DMS53 treated with DMSO at 0.1 percent for 48 hours (cell line): ENCODE results near the gene CENPB.

ENCODE experiments used
- DNase-seq: peaks from one replicate; lab custom pipeline; 2025; ENCODE audit not compliant: unreplicated experiment; lab: John Stamatoyannopoulos, UW

CENPB gene

DNA sequence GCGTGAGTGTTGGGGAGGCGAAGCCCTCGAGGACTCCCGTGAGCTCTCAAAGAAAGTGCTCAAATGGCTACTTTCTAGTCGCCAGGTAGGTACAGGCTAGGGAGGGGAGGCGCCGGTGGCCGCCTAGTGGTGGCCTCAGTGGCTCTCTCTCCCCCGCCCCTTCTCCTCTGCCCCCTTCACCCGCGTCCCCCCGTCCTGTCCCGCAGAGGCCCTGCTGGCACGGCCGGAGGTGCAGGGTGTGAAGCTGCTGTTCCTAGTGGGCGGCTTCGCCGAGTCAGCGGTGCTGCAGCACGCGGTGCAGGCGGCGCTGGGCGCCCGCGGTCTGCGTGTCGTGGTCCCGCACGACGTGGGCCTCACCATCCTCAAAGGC is 35.2 kb downstream of the CENPB start:
- no peak for DNase-seq

DNA sequence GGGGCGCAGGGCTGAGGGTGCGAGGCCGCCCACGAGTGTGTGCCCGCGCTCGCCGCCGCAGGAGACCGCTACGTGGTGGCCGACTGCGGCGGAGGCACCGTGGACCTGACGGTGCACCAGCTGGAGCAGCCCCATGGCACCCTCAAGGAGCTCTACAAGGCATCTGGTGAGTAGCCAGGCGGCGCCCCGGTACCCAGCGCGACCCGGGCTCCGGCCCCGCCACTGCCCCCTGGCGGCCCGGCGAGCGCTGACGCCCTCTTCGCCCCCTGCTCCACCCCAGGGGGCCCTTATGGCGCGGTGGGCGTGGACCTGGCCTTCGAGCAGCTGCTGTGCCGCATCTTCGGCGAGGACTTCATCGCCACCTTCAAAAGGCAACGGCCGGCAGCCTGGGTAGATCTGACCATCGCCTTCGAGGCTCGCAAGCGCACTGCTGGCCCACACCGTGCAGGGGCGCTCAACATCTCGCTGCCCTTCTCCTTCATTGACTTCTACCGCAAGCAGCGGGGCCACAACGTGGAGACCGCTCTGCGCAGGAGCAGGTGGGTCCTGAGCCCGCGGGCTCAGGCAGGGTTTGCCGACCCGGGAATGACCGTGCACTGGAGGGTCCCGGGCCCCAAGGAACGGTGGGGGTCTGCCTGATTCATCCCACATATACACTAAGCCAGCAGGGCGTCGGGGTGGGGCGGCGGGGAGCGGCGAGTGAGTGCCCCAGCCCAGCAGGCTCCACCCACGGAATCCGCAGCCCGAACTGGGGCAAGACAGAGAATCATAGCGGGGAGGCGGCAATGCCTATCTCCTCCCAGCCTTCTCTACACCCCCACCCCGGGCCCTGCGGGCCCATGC is 36.6 kb downstream of the CENPB start:
- DNase-seq: peak; percentile 71

DNA sequence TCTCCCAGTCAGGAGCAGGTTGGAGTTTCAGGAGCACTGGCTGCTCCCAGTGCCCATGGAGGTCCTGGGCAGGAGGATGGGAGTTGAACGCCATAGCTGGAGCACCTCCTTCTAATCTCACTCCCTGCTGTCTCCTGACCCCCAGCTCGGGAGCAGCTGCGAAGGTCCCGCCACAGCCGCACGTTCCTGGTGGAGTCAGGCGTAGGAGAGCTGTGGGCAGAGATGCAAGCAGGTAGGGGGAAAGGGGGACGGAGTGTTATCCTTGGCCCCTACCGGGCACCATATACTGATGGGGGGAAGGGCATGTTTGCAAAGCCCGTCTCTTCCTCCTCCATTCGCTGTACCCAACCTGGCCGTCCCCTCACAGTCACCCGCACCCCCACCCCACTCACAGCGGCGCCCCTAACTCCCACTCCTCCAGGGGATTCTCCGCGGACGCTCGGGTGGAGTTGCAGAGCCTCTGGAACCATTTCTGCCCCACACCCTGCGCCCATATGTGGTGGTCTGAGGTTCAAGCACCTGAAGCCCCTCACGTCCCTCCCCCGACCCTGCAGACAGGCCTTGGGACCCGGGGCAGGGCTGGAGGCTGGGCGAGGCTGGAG is 37.4 kb downstream of the CENPB start:
- DNase-seq: no peak

DNA sequence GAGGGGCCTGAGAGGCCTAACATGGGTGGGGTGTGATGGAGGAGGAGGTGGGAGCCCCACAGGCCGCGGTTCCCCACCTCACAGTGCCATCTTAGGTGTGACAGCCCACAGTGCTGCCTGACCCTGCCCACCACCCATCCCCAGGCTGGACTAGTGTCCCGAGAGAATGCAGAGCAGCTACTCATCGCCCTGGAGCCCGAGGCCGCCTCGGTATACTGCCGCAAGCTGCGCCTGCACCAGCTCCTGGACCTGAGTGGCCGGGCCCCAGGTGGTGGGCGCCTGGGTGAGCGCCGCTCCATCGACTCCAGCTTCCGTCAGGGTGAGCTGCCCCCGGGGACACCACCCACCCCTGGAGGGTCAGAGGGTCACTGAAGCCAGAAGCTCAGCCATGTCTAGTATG is 38.5 kb downstream of the CENPB start:
- no peak for DNase-seq

DNA sequence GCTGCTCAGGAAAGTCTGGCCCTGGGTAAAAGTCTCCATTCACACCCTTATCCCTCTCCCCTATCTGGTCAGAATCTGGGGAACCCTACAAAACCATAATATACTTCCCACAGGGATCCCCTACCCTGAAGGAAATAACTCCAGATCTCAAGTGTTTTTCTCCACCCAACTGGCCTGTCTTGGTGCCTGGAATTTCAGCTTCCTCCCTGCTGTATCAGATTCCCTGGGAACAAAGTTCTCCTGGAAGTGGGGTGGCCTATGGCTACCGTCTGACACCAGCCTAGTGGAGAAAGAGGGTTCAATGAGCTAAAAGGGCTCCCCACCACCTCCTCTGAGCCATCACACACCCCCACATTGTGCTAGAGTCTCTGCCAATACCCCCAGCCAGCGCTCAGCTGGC is 39.1 kb downstream of the CENPB start:
- DNase-seq: no peak

DNA sequence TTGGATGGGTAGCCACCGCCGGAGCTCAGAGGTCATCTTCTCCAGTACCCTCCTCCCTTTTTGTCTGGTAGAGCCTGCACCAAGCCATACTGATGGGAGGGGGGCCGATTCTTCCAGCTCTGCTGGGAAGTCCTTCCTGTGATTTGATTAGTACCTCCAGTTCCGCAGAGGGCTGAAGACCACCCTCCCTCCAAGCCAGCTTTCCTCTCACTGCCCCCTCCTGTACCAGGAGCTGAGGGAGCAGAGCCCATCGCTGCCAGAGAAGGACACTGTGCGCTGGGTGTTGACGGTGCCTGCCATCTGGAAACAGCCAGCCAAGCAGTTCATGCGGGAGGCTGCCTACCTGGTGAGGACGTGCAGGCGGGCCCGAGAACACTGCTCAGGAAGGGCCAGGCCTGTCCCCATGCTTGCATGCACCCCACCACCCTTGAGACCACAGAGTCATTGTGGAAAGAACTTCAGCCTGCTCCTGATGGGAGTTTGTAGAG is 40.8 kb downstream of the CENPB start:
- DNase-seq: no peak

DNA sequence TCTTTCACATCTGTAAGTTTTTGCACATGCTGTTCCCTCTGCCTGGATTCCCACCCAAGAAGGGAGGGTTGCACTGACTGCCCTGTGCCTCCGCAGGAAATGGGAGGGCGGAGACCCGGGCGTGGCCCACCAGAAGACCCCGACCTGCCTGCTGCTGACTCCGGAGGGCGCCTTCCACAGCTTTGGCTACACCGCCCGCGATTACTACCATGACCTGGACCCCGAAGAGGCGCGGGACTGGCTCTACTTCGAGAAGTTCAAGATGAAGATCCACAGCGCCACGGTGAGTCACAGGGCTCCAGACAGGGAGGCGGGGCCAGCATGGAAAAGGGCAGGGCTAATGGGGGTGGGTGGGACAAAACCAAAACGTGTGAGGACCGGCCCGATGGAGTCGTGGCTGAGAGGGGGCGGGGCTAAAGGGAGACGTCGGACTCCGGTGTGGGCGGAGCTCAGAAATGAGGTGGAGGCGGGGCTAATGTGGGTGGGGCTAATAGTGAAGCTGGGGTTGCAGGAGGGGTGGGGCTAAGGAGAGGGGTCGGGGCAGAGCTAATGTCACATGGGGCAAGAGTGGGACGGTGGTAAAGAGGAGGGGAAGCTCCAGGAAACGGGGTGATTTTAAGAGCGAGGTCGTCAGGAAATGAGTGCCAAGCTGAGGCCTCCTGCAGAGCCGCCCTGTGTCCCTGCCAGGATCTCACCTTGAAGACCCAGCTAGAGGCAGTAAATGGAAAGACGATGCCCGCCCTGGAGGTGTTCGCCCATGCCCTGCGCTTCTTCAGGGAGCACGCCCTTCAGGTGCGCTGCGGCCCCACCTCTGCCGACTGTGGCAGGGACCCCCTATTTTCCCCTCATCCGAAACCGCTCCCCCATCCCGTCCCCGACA is 41.5 kb downstream of the CENPB start:
- peak; percentile 60 for DNase-seq

DNA sequence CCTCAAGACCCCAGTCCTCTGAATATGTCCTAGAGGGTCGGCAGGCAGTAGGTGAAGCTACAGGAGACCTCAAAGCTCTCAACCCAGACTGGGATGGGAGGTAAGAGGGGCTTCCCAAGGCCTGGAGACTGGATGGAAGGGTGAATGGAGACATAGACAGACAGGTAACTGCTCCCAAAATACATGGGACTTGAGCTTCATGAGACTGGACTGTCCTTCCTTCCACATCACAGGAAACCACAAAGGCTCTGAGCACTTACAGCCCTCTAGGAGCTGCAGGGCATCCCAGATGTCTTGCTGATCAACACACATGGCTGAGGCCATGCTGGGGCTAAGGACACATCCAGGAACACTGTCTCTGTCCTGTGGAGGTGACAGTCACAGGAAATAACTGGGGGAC is 42.5 kb downstream of the CENPB start:
- DNase-seq: no peak

DNA sequence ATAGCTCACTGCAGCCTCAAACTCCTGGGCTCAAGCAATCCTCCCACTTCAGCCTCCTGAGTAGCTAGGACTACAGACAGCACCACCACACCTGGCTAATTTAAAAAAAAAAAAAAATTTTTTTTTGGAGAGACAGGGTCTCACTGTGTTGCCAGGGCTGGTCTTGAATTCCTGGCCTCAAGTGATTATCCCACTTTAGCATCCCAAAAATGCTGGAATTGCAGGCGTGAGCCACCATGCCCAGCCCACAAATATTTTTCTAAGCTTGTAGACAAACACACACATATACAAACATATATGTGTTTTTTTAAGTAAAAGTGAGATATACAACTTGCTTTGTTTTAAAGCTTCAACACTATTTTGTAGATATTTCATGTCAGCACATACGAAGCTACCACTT is 43.3 kb downstream of the CENPB start:
- DNase-seq: no peak

DNA sequence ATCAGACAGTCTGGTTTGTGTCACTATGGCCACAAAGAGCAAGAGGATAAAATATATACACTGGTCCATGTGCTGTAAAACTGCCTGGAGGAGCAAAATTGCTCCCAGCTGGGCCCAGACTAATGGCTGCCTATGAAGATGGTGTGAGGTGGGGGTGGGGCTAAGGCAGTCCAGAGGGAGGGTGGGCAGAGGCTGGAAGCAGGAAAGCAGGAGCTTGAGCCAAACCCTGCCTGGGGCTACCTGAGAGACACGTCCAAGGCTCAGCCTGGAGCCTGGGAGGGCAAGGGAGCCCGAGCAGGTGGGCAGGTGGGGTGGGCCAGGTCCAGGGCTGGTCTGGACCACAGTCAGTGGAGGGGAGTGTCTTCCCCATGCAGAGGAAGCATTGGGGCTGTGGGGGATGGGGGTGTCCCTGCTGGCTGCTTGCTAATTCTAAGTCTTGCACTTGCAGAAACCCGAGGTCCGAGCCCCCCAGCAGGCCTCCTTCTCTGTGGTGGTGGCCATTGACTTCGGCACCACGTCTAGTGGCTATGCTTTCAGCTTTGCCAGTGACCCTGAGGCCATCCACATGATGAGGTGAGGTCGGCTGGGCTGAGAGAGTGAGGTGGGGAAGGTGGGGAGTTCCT is 44.6 kb downstream of the CENPB start:
- DNase-seq: no peak

DNA sequence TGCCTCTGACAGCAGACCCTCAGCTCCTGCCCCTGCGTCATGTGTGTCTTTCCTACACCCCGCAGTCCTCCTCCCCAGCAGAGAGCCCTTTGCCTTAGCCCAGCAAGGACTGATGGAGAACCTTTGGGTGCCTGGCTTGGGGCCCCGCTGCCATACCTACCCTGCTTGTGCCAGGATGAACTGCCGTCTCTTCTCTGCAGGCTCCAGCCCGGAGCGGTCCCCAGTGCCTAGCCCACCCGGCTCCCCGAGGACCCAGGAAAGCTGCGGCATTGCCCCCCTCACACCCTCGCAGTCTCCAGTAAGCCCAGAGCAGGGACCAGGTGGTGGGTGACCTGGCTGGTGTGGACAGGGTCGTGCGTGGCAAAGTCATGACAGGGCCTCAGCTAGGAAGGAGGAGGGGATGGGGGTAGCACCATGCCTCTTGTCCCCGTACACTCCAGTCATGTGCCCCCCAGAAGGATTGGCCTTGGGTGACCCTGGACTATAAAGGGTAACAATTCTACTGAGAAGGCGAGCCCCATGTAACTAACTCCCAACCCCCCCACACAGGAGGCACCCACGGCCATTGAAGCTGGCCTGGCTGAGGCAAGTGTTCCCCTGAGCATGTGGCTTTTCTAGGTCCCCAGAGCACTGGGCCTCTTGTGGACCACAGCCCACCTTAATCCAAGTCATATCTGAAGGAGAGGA is 45.8 kb downstream of the CENPB start:
- DNase-seq: no peak

DNA sequence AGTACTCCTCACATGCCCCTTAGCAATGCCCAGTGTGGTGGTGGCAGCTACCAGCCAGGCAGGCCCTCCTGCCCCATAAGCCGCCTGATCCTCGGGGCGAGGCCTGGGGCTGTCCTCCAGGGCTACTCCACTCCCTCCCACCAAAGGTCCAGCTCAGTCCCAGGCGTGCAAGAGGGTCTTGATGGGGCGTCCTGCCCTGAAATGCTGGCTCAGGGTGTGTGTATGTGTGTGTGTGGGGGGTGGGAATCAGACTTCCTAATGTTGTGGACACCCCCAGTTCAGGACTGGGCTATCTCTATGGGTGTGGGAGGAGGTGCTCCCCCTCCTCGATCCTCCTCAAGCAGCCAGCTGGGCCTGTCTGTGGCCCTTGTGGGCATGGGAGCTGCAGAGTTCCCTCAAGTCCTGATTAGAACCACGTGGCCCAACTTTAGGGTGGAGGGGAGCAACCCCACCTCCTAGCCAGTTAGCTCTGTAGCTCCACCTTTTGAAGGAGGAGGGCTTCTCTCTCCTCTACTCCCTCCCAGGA is 46.6 kb downstream of the CENPB start:
- no peak for DNase-seq

DNA sequence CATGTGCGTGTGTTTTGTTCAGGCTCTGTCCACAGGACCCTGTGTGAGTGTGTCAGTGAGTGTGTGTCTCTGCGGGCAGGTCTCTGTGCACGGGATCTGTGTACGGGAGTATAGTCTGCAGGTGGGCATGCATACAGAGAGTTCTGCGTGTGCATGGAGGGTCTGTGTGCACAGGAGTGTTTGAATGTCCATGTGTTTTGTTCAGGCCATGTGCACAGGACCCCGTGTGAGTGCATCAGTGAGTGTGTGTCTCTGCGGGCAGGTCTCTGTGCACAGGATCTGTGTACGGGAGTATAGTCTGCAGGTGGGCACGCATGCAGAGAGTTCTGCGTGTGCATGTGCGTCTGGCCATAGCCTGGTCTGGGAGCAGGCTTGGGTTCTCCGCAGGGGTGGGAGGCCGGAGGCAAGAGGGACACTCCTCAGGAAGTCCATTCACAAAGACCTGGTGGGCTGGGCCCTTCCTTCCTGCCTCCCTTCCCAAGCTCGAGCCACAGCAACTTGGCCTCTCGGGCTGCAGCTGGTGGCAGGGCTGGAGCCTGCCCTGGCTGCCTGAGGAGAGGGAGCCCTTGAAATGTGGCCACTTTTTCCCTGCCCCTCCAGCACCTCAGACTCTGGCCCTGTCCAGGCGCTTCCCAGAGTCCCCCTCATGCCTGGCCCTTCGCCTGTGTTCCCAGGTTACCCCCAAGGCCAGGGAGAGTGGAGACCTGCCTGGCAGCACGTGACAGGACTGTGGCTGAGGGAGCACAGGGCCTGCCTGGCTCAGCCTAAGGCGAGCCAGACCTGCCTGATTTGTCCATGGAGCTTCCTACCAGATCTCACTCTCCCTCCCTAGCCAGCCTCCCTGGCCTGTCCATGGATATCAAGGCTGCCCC is 47.2 kb downstream of the CENPB start:
- DNase-seq: no peak

DNA sequence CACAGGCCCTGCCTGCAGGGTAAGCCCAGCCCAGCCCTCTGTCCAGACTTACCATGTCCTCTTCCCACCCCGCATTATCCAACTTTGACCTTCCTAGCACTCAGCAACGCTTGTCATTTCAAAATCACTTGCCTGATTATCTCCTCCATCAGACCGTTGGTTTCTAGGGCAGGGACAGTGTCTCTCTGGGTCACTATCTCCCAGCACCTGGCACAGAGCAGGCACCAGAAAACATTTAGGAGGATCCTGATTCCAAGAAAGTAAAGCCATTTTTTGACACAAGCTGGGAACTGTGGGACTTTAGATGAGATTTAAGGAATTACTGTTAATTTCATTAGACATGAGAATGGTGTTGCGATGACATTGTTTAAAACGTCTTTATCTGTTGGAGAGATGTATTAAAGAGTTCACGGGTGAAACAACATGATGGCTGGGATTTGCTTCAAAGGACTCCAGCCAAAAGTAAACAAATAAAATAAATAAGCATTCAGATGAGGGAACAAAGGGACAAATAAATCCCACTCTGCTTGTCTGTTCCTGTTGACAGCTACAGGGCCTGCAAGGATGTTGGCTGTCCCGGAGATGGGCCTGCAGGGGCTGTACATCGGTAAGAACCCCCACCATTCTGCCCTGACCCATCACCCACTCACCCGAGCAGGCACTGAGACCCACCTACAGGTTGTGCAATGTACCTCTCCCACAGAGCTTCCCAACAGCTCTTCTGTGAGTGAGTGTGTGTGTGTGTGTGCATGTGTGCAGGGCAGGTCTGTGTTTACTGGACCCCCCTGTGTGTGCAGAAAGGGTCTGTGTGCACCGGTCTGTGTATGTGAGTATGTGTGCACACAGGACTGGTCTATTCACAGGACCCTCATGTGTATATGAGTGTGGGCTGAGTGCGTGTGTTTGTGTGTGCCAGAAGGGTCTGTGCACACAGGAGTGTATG is 48.2 kb downstream of the CENPB start:
- DNase-seq: no peak

DNA sequence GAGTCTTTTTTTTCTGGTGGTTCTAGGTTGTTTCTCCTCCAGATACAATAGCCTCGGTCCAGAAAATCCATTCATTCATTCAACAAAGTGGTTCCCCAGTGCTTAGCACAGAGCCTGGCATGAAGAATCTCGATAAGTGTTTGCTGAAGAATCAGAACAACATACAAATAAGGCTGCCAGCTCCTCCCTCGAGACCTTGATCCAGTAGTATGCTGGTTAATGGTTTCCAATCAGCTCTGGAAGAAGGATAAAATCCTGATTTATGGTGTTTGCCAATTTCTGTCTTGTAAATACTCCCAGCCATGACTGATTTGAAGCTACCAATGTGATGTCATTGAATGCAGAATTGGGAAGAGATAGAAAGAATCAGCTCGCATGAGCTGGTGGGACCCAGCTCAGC is 50.8 kb downstream of the CENPB start:
- no peak for DNase-seq

DNA sequence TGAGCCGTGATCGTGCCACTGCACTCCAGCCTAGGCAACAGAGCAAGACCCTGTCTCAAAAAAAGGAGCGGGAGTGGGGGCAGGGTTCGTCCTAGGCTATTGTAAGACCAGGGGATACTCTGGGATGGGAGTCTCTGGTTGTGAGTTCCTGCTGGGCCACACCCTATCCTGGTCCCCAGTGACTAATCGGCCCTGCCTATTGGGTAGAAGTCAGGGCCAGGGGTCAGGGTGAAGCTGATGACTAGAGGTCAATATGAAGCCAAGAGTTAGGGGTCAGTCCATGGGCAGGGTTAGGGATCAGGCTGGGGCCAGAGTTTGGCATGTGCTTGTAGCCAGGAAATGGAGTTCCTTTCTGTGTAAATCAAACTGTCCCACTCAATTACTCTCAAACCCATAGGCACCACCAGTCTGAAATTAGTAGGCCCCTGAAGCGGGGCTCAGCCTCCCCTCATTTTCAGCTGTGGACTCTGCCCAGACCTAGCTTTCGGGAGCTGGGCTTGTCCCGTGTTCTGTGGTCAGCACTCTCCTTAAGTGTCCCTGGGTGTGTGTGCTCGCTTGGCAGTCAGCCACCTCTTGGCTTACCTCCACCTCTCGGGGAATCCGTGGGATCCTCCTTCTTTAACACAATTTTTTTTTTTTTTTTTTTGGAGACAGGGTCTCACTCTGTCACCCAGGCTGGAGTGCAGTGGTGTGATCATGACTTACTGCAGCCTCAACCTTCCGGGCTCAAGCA is 52.3 kb downstream of the CENPB start:
- DNase-seq: no peak
